Right lobe of liver (tissue), 6 donors: Measurements from ENCODE around the gene PDLIM7. TPM values are rescaled to one million over a fixed set of nuclear protein-coding genes. Genes with fewer than 3 reads are reported as not detected.
"Not testable (repeated sequence)": the region's sequence is repeated elsewhere in the genome, so short reads cannot be mapped to it uniquely, and the experiment has no call there.

Experiments
- ATAC-seq, 4 donors: fragments of 200-7000 bp; cut with Tn5 transposase; one replicate each; pipeline ENCODE4 v1.9.1; 2020; ENCODE audit warnings: mild to moderate bottlenecking in 4 of 4, moderate library complexity in 4 of 4
- DNase-seq, 3 donors: peaks; one replicate each; pipeline ENCODE4 v3.0.0-alpha.2; 2020
- H3K27ac ChIP-seq, 3 donors: fragments of 200-600 bp; one replicate each; pipeline ENCODE4 v1.8.0; 2022
- H3K27me3 ChIP-seq, 2 donors: fragments of 200-600 bp; one replicate each; pipeline ENCODE4 v1.8.0; 2022
- H3K36me3 ChIP-seq, 4 donors: fragments of 200-600 bp; sonication (generic) in 1 of 4; one replicate each; pipeline versions ENCODE4 v1.5.1 to v1.8.0; 2017 to 2022; ENCODE audit warnings: control low read depth in 1 of 4
- H3K4me1 ChIP-seq, 4 donors: fragments of 200-600 bp; sonication (generic) in 1 of 4; one replicate each; pipeline versions ENCODE4 v1.5.1 to v1.8.0; 2017 to 2022; ENCODE audit warnings: control low read depth in 1 of 4
- H3K4me3 ChIP-seq, 3 donors: fragments of 200-600 bp; one replicate each; pipeline ENCODE4 v1.8.0; 2022
- H3K9me3 ChIP-seq, 4 donors: fragments of 200-600 bp; sonication (generic) in 1 of 4; one replicate each; pipeline versions ENCODE4 v1.5.1 to v1.8.0; 2017 to 2022; ENCODE audit warnings: control low read depth in 1 of 4
- POLR2A ChIP-seq: fragments of 450-650 bp; IDR thresholded peaks from one replicate; pipeline ENCODE4 v1.6.1; 2017; ENCODE audit warnings: antibody characterized with exemption, mild to moderate bottlenecking
- WGBS: methylation state at CpG from one replicate; pipeline ENCODE4 v1.1.6; 2018; ENCODE audit warnings: low coverage, low lambda C conversion rate; ENCODE audit not compliant: insufficient coverage; ENCODE audit errors: missing lambda C conversion rate; 5-methylcytosine and 5-hydroxymethylcytosine counted together
- intact Hi-C, 2 donors: fragments of 100-400 bp; cut with DNase I; formaldehyde crosslinking; loops; one replicate each; pipeline versions ENCODE4 v1.11.2 to v1.14.1; 2022
- total RNA-seq, 6 experiments: library from RNA; depleted of rRNA in 2 of 6; stranded (reverse); fragments of >200 nt in 2 of 6; fragmentation: NEBNext Ultra II Directional in 3 of 6; extraction: Animal tissue kit (Norgen Biotek cat#: 25700) in 3 of 6; gene quantifications; one replicate each; pipeline versions ENCODE4 v1.1.0 to v1.2.4, GENCODE V29; 2016 to 2023
- TF ChIP-seq, protein P1 (sequence below), 4 donors: fragments of 200-600 bp in 3 of 4; fragments of 450-650 bp in 1 of 4; IDR thresholded peaks; one replicate each; pipeline versions ENCODE4 v1.5.1 to v1.8.0; 2016 to 2022; ENCODE audit warnings: antibody characterized with exemption in 4 of 4, mild to moderate bottlenecking in 2 of 4
- donor health status: DM: no; HTN: yes; CAD: no.
- donor health status: DM: no; HTN: no; CAD: no.
- donor health status: DM: no; HTN: no; CAD: no.
- donor health status: DM: no; HTN: yes; CAD: no.
- donor health status: DM: no; HTN: yes; CAD: no.

Gene PDLIM7
- total RNA-seq, 6 experiments from 2014 or later = 3.7 to 24.0 (median 13.6) TPM

DNA sequence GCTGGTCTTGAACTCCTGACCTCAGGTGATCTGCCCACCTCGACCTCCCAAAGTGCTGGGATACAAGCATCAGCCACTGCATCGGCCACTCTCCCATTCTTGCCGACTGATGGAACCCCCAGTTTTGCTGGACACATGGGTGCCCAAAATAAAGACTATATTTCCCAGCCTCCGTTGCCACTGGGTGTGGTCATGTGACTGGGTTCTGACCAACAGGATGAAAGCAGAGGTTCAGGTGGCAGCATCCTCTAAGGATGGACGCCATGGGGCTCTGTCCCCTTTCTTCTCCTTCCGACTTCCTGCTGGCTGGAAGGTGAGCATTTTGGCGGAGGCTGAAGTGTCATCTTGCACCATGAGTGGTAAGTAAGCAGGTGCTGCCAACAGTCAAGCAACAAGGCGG lies 10.3 kb downstream of the PDLIM7 start:
- DNase-seq (no peak), ATAC-seq (no peak)
- no peaks in the 10 kb centered on the region for H3K9me3 ChIP-seq
- no peaks in the 10 kb centered on the region for H3K4me1 ChIP-seq
- intact Hi-C loops = no loop called here
- TF ChIP-seq, protein P1, sequence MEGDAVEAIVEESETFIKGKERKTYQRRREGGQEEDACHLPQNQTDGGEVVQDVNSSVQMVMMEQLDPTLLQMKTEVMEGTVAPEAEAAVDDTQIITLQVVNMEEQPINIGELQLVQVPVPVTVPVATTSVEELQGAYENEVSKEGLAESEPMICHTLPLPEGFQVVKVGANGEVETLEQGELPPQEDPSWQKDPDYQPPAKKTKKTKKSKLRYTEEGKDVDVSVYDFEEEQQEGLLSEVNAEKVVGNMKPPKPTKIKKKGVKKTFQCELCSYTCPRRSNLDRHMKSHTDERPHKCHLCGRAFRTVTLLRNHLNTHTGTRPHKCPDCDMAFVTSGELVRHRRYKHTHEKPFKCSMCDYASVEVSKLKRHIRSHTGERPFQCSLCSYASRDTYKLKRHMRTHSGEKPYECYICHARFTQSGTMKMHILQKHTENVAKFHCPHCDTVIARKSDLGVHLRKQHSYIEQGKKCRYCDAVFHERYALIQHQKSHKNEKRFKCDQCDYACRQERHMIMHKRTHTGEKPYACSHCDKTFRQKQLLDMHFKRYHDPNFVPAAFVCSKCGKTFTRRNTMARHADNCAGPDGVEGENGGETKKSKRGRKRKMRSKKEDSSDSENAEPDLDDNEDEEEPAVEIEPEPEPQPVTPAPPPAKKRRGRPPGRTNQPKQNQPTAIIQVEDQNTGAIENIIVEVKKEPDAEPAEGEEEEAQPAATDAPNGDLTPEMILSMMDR (IDR thresholded peaks at IDR 0.05) = no peak
- no peak for TF ChIP-seq POLR2A
- 100% methylated on average over 2 of the region's 8 CpGs for WGBS
- H3K27ac ChIP-seq = no peak overlapping the region
- H3K36me3 ChIP-seq = peaks cover 0 to 2% (median 0%) of the 10 kb centered on the region in 4 donors
- no peak overlapping the region for H3K4me3 ChIP-seq
- H3K27me3 ChIP-seq = no peaks in the 10 kb centered on the region

DNA sequence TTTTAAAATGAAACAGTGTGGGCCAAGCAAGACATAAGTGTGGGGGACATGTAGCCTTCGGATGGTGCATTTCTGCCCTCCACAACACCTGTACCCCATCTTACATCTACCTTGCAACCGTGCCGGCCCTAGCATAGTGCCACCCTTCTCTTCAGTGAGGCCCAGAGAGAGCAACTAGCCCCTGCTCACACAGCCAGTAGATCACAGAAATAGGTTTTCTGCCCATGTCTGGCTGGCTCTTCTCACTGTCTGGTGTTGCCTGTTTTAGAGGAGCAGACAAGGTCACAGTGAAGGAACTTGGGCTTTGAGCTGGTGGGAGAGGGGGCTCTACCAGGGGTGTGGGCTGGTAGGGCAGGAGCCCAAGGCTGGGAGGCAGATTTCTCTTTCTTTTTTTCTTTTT lies 11.1 kb downstream of the PDLIM7 start:
- no peak overlapping the region for H3K27ac ChIP-seq

DNA sequence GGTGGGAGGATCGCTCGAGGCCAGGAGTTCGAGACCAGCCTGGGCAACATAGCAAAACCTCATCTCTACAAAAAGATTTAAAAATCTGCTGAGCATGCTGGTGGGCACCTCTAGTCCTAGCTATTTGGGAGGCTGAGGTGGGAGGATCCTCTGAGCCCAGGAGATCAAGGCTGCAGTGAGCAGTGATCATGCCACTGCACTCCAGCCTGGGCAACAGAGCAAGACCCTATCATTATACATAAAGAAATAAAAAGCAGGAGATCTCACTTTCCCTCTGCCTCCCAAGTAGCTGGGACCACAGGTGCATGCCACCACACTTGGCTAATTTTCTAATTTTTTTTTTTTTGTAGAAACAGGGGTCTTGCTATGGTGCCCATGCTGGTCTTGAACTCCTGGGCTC lies 11.7 kb downstream of the PDLIM7 start:
- H3K36me3 ChIP-seq, intact Hi-C loops, H3K4me1 ChIP-seq, H3K27ac ChIP-seq, DNase-seq, H3K4me3 ChIP-seq, H3K27me3 ChIP-seq, ATAC-seq, H3K9me3 ChIP-seq: not testable (repeated sequence)
- 93% methylated on average over 3 of the region's 3 CpGs for WGBS

More for the DNA sequence above, 11.1 kb downstream of the PDLIM7 start:
- no peak for TF ChIP-seq POLR2A
- TF ChIP-seq, protein P1 (IDR thresholded peaks at IDR 0.05) = no peak
- ATAC-seq (no peak), DNase-seq (no peak)
- intact Hi-C loops = no loop called here
- Histone ChIP-seq H3K27me3 (no peaks in the 10 kb centered on the region), H3K4me1 (no peaks in the 10 kb centered on the region), H3K4me3 (no peak overlapping the region), H3K36me3 (peaks cover 0 to 2% (median 0%) of the 10 kb centered on the region in 4 donors), H3K9me3 (no peaks in the 10 kb centered on the region)
- WGBS = 90% methylated on average over 2 of the region's 3 CpGs

DNA sequence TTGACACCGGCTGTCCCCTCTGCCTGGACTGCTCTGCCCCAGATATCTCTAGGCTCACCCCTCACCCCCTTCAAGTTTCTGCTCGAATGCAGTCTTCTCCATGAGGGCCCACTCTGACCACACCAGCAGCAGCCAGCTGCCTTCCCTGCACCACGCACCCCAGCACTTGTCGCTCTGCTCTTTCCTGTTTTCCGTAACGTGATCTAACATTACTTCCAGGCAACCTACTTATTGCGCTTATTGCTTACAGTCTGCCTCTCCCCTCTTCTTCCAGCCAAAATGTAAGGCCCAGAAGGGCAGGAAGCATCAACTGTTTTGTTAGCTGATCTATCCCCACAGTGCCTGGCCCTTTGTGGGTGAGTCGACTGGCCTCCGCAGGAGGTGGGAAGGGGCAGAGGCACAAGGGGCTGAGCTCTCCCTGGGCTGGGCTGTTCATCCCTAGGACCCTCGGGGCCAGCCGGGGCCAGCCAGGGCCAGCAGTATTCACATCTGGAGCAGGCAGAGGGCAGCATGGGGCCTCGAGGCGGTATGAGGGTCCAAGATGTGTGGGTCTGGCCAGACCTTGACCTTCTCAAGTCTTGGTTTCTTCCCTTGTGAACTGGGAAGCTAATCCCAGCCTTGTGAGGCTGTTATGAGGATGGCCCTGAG lies 12.4 kb downstream of the PDLIM7 start:
- Histone ChIP-seq H3K27me3 (no peaks in the 10 kb centered on the region), H3K27ac (no peak overlapping the region), H3K9me3 (no peaks in the 10 kb centered on the region), H3K36me3 (peaks cover 0 to 2% (median 0%) of the 10 kb centered on the region in 4 donors), H3K4me3 (no peak overlapping the region), H3K4me1 (peaks cover 0 to 4% (median 1%) of the 10 kb centered on the region in 4 donors)
- no peak for ATAC-seq
- DNase-seq = no peak
- 75% methylated on average over 7 of the region's 13 CpGs for WGBS
- TF ChIP-seq, protein P1 (IDR thresholded peaks at IDR 0.05) = no peak
- TF ChIP-seq POLR2A = no peak
- intact Hi-C loops = no loop called here

DNA sequence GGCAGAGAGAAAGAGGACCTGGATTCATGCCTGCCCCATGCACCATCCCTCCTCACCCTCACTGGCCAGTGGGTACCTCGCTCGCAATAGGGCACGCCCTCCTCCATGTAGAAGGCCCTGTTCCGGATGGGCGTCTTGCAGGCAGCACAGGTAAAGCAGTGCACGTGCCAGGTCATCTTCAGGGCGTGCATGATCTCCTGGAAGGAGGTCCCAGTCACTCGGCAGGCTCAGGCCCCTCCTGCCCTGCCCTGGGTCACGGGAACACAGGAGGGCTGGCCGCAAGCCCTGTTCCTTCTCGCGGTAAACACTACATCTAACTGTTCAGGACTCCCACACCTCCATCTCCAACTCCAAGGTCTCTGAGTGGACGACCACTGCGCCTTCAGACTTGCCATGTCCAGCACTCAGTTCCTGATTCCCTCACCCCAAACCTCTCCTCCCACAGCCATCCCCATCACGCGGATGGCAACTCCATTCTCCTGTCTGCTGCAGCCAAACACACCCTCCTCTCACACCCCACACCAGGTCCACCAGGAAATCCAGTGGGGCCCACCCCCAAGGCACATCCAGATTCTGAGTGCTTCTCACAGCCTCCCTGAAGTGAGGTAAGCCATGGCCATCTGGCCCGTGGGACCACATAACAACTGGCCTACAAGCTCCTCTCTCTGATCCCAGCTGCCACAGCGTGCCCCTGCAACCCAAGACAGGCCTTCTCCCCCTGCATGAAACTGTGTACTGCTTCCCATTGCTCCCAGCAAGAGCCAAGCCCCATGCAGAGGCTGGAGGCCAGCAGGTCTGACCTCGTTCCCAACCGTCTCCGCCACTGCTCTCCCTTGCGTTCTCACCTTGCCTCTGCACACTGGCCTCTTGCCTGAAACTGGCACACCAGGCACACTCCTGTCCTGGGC lies 13.2 kb downstream of the PDLIM7 start:
- intact Hi-C loops = no loop called here
- 93% methylated on average over 16 of the region's 22 CpGs for WGBS
- Histone ChIP-seq H3K27ac (no peak overlapping the region), H3K4me1 (peaks cover 0 to 12% (median 5%) of the 10 kb centered on the region in 4 donors), H3K9me3 (no peaks in the 10 kb centered on the region), H3K4me3 (no peak overlapping the region), H3K36me3 (peaks cover 0 to 2% (median 0%) of the 10 kb centered on the region in 4 donors), H3K27me3 (no peaks in the 10 kb centered on the region)
- no peak for DNase-seq
- no peak for ATAC-seq
- TF ChIP-seq POLR2A = no peak
- TF ChIP-seq, protein P1 (IDR thresholded peaks at IDR 0.05) = no peak
